Measurements from ENCODE around the gene RPS6KA5.
"Not testable (repeated sequence)": the region's sequence is repeated elsewhere in the genome, so short reads cannot be mapped to it uniquely, and the experiment has no call there.

RPS6KA5 gene

DNA sequence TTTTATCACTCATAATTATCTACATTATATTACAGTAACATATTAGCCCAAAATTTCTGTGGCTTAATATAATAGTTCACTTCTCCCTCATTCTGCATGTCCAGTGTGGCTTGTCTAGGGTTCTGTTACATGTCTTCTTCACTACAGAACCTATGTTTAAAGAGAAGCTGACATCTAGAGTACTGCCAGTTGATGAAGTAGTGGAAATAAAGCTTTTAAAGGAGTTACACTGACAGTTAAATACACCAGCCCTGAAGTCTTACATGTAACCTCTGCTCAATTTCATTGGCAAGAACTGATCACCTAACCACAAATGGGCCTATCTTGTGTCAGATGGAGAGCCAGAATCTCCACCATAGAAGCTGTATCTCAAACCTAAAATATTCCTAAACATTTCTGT, 32.9 kb downstream of the RPS6KA5 start:
- no peak for DNase-seq (ENCODE audit: low read depth)

DNA sequence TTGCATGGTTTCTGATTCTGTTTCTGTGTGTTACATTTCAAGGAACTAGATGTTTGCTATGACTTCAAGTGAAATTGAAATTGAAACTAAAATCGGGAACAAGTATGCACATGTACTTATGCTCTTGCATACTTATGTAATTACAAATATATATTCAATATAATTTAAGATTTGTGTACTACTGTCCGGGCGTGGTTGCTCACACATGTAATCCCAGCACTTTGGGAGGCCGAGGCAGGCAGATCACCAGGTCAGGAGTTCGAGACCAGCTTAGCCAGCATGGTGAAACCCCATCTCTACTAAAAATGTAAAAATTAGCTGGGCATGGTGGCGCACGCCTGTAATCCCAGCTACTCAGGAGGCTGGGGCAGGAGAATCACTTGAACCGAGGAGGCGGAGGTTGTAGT, 37.8 kb downstream of the RPS6KA5 start:
- DNase-seq (ENCODE audit: low read depth): not testable (repeated sequence)

DNA sequence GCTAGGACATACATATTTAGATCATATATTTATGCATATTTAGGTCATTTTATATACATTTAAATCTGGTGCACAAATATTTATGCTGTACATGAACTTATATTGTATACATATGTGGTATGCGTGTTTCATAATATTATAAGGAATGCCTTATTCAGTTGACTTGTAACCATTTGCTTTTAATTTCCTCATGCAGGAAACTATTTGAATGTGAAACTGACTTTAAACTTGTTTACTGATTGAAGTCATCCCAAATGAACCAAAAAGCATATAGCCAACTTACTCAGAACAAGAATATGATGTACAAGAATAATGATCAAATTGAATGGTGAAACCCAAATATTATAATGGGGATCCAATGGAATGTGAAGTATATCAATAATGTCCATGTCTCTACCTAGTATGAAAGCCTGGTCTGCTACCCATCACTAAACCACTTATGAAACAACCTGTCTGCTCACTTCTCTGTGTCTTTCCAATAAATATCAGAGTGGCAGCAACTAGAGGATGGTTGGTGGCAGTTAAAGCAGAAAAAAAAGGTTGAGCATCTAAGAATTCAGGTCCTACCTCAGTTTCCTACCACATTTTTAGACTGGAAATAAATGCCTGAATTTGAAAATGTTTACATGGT, 38.3 kb downstream of the RPS6KA5 start:
- no peak for DNase-seq (ENCODE audit: low read depth)

DNA sequence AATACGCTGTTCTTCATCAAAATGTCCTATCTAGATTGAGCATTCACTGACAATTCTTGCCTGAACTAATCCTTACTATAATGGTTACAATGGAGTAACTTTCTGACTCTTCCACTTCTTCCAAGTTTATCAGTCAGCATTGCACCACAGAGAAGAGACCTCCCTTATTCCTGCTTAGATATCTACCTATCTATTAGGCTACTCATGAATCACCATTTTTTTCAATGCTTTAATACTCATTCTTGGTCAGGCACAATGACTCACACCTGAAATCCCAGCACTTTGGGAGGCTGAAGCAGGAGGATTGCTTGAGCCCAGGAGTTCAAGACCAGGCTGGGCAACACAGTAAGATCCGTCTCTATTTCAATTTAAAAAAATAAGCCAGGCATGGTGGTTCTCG, 39.3 kb downstream of the RPS6KA5 start:
- DNase-seq (ENCODE audit: low read depth): no peak

DNA sequence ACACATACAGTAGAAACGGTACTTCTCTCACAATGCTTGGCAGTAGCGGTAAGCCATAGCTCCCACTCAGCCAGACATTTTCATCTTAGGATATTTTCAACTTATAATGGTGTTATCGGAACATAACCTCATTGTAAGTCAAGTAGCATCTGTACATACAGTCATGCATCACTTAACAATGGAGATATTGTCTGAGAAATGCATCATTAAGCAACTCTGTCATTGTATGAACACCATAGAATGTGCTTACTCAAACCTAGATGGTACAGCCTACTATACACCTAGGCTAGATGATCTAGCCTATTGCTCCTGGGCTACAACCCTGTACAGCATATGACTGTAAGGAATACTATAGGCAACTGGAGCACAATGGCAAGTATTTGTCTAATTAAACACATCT, 40.8 kb downstream of the RPS6KA5 start:
- DNase-seq (ENCODE audit: low read depth): no peak

DNA sequence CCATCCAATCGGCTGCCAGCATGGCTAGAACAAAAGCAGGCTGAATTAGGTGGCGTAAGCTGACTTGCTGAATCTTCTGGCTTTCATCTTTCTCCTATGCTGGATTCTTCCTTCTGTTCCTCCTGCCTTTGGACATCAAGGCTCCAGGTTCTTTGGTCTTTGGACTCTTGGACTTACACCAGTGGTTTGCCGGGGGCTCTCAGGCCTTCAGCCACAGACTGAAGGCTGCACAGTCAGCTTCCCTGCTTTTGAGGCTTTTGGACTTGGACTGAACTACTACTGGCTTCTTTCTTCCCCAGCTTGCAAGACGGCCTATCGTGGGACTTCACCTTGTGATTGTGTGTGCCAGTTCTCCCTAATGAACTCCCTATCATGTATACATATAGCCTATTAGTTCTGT, 42.0 kb downstream of the RPS6KA5 start:
- no peak for DNase-seq (ENCODE audit: low read depth)

DNA sequence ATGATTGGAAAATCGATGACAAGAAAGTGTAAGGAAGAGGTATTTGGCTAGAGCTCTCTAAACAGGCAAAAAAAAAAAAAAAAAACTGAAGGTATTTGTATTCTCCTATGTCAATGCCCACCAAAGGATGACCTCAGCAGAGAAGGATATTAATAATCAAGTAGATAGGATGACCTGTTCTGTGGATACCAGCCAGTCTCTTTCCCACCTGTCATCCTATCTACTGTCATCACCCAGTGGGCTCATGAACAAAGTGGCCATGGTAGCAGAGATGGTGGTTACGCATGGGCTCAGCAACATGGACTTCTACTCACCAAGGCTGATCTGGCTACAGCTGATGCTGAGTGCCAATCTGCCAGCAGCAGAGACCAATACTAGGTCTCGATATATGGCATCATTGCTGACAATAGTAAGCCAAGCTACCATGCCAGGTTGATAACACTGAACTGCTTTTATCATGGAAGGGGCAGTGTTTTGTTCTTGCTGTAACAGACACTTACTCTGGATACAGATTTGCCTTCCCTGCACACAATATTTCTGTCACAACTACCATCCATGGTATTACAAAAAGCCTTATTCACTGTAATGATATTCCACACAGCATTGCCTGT, 43.5 kb downstream of the RPS6KA5 start:
- no peak for DNase-seq (ENCODE audit: low read depth)

DNA sequence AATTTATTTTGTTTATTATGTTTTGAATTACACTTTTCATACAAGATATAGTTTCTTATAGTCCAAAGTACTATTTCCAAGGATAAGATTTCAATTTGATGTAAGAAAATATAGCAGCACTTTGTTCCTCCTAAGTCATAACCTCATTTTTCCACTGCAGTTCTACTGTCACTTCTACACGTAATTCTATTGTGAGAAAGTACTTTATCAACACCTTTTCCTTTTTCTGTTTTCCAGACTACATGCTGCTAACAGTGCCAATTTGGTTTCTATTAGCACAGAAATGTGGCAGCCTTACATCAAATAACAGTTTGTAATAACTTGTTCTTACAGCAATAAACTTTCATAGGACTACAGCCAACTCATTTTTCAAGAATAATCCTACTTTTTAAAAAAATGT, 45.0 kb downstream of the RPS6KA5 start:
- DNase-seq (ENCODE audit: low read depth): no peak

DNA sequence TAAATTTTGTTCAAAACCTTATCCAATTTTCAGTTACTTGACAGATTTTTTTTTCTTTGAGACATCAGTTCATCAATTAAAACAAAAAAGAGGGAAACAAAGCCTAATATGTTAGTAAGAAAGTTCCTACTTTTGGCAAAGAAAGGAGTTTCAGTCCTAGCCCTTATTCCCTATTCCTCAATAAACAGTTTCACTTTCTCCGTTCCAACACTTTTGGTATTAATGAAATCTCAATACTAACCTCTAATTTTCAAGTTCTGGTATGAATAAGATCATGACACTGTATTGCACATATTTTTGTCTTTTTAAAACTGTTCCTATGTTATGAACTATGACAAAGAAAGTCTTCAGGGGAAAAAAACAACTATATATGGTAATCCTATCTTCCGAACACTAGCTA, 48.4 kb downstream of the RPS6KA5 start:
- no peak for DNase-seq (ENCODE audit: low read depth)

DNA sequence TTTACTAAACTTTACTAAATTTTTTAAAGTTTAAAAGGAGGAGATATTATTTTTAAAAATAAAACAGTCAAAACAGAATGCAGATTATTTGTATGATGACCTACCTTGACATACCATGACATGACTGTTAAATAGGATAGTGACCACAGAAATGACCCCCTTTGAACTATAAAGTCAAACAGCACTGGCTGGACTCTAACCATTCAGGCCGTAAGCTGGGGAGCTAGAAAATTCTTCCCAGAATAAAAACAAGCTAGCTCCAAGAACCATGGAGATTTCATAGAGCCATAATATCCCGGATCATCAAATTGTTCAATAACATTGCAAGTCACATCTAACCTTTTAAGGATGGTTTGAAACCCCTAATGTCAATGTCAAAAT, 50.3 kb downstream of the RPS6KA5 start:
- DNase-seq (ENCODE audit: low read depth): no peak

DNA sequence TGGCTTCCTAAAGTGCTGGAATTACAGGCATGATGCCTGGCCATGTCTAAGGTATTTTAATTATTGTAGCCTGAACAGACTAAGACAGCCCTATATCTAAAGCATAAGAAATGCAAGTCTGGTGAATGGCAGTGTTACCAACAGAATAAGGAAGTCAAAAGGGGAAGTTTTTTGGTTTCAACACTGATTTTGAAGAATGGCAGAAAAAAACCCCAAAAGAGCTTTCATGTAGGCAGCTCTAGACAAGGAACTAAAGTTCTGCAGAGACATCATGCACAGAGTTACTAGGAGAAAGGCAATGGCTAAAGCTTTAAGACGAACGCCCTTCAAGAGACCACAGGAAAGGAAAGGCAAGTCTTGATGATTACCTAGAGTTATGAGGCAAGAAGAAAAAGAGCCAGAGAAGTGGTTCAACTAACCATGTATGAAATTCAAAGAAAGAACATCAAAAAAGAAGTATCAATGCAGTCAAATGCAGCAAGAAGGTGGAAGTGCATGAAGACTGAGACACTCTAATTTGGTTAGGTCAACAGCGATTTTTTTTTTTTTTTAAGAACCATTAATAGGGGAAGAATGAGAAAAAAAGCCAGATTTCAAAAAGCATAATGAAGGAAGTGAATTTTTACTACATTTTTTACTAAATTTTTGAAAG, 50.8 kb downstream of the RPS6KA5 start:
- DNase-seq (ENCODE audit: low read depth): no peak

DNA sequence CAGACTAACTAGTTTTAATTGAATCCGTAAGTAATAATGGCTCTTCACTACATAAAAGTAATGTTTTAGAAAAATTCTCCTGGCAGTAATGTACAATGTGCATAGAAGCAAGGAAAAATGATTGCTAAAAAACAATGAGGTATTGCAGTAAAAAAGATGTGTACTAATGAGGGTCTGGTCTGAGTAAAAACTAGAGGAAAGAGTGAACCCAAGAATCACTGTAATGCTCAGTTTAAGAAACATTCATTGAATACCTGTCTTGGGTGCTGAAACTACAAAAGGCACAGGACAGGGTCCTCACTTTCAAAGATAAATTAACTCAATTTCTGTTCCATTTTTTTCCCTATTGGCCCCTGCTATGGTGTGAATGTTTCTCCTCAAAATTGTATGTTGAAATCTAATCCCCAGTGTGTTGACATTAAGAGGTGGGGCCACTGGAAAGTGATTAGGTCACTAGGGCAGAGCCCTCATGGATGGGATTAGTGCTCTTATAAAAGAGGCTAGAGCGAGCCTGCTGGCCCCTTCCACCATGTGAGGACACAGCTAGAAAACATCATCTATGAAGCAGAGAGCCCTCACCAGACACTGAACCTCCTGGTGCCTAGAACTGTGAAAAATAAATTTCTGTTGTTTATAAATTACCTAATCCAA, 51.6 kb downstream of the RPS6KA5 start:
- no peak for DNase-seq (ENCODE audit: low read depth)

DNA sequence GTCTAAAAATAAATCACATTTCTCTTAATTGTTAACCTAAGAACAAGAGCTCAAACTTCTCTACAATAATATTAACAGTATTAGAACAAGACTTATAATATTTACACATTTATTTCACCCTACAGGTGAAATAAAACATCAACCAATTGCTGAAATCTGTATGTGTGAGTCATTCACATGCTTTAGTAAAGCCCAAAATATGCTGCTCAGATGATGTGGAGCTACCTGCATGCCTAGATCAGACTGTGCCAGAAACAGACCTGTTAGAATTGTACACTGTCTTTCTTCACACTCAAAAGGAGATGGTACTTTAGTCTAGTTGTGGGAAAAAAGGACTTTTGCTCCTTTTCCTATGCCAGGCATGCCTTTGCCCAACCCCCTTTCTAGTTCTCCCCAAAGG, 54.7 kb downstream of the RPS6KA5 start:
- no peak for DNase-seq (ENCODE audit: low read depth)

DNA sequence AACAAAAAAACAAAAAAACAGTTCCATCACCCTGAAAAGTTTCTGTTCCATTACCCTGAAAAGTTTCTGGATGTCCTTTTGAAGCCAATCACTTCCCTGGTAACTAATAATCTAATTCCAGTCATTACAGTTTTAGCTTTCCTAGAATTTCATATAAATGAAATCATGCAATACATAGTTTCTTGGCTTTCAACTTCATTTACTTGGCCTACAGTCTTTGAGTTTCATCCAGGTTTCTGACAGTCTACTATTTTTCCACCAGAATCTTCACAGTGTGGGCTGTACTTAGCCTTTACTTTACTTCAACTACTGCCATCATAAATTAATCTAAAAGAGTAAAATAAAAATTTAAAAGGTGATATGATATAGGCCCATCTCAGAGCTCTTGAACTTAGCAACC, 55.5 kb downstream of the RPS6KA5 start:
- DNase-seq (ENCODE audit: low read depth): no peak

DNA sequence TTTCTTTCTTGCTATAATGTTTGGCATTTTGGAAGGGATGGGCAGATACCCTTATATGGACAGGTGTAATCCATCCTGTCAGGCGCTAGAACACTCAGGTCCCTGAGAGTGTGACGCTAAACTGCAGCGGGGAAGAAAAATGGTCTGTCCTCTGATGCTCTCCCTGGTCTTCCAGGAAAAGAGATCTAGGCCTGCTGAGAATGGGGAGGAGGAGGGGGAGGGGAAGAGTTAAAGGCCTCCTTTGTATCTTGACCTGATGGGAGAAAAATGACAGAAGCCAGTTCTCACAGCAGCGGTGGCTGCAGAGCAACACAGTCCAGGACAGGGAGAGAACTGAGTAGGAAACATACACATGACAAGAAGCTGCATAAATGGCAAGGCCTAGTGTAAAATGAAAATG, 61.1 kb downstream of the RPS6KA5 start:
- no peak for DNase-seq (ENCODE audit: low read depth)

DNA sequence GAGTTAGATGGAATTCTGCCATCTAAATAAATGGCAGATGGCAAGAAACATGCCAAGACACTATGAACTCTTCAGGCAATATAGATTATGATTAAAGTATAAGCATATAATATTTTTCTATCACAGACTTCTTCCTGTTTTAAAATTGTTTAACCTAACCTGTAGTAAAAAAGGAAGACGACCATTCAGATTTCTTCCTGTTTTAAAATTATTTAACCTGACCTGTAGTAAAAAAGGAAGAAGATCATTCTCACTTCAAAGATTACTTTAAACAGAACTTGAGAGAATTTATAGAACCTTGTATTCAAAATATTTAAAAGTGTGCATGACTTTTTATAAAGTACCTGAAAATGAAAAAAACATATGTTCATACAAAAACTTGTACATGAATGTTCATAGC, 63.5 kb downstream of the RPS6KA5 start:
- no peak for DNase-seq (ENCODE audit: low read depth)

DNA sequence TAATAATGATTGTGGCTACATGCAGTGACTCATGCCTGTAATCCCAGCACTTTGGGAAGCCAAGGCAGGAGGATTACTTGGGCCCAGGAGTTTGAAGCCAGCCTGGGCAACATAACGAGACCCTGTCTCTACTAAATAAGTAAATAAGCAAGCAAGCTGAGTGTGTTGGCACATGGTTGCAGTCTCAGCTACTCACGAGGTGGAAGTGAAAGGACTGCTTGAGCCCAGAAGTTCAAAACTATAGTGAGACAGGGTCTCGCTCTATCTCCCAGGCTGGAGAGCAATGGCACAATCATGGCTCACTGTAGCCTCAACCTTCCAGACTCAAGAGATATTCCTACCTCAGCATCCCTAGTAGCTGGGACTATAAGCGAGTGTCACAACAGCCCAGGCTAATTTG, 64.7 kb downstream of the RPS6KA5 start:
- no peak for DNase-seq (ENCODE audit: low read depth)

DNA sequence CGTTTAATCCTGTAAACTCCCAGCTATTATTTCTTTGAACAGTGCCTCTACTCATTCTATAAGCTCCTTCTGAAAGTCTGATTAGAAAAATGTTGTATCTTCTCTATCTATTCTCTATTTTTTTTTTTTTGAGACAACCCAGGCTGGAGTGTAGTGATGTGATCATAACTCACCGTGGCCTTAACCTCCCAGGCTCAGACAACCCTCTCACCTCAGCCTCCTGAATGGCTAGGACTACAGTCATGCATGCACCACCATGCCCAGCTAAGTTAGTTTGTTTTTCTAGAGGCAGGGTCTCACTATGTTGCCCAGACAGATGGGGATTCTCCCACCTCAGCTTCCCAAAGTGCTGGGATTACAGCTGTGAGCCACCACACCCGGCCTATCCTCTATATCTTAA, 66.6 kb downstream of the RPS6KA5 start:
- DNase-seq (ENCODE audit: low read depth): no peak

DNA sequence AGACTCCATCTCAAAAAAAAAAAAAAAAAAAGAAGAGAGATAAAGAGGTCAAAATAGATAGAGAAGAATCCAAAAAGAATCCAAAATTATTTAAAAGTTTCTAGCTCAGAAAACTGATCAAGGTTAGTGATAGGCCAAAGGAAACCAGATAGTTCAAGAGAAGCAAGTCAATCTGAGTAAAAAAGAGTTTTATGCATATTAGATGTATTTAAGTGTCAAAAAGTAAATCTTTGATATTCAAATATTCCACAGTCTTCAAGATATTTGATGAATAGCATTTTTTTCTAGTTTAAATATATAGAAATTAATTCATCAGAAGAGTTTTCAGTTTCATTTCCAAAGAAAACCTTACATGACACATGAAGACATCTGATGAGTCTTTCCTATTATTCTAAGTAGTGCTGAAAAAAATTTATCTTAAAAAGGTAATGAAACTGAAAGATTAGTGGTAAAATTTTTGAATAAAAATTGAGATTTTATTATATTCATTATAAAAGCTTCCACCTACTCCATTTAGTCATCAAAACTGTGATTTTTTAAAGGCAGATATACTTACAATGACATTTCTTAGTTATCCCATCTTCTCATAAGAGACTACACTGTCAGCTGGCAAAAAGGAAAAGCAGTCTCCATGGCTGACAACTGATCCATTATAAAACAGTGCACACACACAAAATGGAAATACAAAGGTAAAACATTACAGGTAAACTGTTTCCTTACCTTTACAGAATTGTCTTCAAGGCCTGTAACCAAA, 68.6 kb downstream of the RPS6KA5 start:
- no peak for DNase-seq (ENCODE audit: low read depth)

DNA sequence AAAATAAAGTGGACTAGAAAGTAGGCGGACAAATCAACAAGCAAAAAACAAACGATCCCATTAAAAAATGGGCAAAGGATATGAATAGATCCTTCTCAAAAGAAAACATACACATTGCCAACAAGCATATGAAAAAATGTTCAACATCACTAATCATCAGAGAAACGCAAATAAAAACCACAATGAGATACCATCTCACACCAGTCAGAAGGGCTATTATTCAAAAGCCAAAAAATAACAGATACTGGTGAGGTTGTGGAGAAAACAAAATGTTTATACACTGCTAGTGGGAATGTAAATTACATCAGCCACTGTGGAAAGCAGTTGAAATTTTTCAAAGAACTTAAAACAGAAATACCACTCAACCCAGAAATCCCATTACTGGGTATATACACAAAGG, 70.3 kb downstream of the RPS6KA5 start:
- no peak for DNase-seq (ENCODE audit: low read depth)

DNA sequence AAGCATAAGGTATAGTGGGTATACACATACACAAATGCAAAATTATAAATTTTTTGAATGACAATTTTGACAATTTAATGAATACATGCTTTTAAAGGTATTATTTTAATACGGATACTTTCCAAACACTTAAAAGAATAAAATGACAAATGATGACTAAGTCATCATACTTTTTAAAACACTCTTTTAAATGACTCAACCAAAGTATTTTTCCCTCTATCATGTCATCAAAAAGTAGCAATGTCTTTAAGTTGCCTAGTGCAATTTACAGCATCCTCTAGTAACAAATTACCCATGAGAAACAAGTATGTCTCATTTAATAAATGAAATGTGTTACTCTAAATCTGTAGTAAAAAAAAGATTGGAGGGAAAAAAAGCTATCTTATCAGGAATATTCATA, 73.3 kb downstream of the RPS6KA5 start:
- DNase-seq (ENCODE audit: low read depth): no peak

DNA sequence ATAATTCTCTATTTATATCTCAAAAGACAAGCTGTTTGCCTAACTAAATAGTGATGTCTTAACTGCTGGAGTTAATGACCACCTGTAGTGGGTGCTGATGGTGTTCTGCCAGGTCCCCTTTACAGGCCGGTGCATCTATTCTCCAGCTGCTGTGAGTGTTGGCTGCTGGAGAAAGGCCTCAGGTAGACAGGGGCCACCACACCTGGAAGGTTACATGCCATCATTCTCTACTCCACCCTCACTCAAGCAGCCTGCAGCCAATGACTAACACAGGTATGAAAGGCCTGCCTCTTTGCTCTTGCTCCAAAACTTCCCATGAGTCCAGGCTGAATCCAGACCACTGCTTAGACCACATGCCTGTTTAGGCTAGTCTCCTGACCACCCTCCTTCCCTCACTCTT, 73.9 kb downstream of the RPS6KA5 start:
- no peak for DNase-seq (ENCODE audit: low read depth)

All from T-helper 22 cell (primary cell).